ENCODE measurements around the gene FBN2. TPM values are rescaled to one million over a fixed set of nuclear protein-coding genes. Genes with fewer than 3 reads are reported as not detected.

The FBN2 gene
- total RNA-seq, 1 donor from 2014 or later = 0.58 TPM

DNA sequence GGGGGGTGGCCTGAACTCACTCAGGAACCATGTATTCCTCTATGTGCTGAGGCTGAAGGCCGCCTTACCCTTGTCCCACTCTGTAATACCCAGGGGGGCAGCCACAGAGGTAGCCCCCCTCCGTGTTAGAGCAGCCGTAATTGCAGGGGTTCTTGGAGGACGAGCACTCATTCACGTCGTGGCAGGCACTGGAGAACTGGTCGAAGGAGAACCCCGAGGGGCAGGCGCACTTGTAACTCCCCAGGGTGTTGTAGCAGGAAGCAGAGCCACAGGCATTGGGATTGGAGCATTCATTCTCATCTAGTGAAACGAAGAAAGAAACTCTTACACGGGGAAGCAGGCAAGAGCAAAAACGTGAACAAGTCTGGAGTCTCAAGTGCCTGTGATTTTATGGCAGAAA lies 274.7 kb downstream of the FBN2 start:
- H3K36me3 ChIP-seq = no peaks in the 10 kb centered on the region
- H3K9me3 ChIP-seq = no peaks in the 10 kb centered on the region
- H3K27me3 ChIP-seq = no peaks in the 10 kb centered on the region
- intact Hi-C loops (cut with DNase I) = no loop called here
- ATAC-seq (no peak), DNase-seq (no peak)
- H3K4me1 ChIP-seq = no peaks in the 10 kb centered on the region
- H3K27ac ChIP-seq = no peak overlapping the region
- TF ChIP-seq, protein P1, sequence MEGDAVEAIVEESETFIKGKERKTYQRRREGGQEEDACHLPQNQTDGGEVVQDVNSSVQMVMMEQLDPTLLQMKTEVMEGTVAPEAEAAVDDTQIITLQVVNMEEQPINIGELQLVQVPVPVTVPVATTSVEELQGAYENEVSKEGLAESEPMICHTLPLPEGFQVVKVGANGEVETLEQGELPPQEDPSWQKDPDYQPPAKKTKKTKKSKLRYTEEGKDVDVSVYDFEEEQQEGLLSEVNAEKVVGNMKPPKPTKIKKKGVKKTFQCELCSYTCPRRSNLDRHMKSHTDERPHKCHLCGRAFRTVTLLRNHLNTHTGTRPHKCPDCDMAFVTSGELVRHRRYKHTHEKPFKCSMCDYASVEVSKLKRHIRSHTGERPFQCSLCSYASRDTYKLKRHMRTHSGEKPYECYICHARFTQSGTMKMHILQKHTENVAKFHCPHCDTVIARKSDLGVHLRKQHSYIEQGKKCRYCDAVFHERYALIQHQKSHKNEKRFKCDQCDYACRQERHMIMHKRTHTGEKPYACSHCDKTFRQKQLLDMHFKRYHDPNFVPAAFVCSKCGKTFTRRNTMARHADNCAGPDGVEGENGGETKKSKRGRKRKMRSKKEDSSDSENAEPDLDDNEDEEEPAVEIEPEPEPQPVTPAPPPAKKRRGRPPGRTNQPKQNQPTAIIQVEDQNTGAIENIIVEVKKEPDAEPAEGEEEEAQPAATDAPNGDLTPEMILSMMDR (IDR thresholded peaks at IDR 0.05) = no peak
- H3K4me3 ChIP-seq = no peak overlapping the region

DNA sequence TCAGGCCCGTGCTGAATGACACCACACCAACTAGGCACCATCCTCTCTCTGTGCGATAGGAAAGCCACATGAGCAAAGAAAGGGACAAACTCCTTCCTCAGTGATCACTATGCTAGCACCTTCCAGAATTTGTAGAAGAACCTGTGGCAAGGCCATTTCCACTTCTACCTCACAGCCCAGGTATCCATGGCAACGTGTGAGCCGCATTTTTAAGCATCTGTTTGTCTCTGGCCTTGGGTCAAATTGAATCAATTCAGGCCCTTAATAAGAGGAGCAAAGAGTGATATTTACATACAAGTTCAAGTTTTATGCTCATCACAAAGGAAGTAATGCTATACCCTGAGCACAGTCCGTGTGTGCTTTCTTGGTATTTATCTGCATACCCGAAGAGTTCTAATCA lies 275.1 kb downstream of the FBN2 start:
- ATAC-seq (no peak), DNase-seq (no peak)
- no peaks in the 10 kb centered on the region for H3K9me3 ChIP-seq
- intact Hi-C loops (cut with DNase I) = no loop called here
- TF ChIP-seq, protein P1 (IDR thresholded peaks at IDR 0.05) = no peak
- H3K4me3 ChIP-seq = no peak overlapping the region
- H3K27ac ChIP-seq = no peak overlapping the region
- no peaks in the 10 kb centered on the region for H3K36me3 ChIP-seq
- no peaks in the 10 kb centered on the region for H3K27me3 ChIP-seq
- no peaks in the 10 kb centered on the region for H3K4me1 ChIP-seq

DNA sequence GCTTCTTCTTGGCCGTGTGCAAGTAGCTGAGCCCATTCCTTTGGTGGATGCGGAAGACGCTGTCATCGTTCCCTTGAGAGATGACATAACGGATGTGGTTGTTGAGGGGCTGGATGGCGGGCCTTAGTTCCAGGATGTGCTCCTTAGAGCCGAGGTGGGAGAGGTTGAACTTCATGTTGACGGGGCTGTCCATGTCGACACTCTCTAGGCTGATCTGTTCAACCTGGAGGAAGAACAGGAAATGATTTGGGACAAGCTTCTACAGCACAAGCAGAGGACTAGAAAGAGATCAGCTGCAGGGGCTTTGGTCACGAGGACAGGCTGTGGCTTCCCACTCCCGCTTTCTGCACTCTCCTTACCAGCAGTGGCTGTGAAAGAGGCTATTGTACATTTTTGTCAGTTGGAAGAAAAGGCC lies 278.4 kb downstream of the FBN2 start:
- no peaks in the 10 kb centered on the region for H3K27me3 ChIP-seq
- intact Hi-C loops (cut with DNase I) = no loop called here
- no peak overlapping the region for H3K4me3 ChIP-seq
- no peaks in the 10 kb centered on the region for H3K9me3 ChIP-seq
- TF ChIP-seq, protein P1 (IDR thresholded peaks at IDR 0.05) = no peak
- ATAC-seq (no peak), DNase-seq (no peak)
- no peaks in the 10 kb centered on the region for H3K4me1 ChIP-seq
- no peak overlapping the region for H3K27ac ChIP-seq
- no peaks in the 10 kb centered on the region for H3K36me3 ChIP-seq

DNA sequence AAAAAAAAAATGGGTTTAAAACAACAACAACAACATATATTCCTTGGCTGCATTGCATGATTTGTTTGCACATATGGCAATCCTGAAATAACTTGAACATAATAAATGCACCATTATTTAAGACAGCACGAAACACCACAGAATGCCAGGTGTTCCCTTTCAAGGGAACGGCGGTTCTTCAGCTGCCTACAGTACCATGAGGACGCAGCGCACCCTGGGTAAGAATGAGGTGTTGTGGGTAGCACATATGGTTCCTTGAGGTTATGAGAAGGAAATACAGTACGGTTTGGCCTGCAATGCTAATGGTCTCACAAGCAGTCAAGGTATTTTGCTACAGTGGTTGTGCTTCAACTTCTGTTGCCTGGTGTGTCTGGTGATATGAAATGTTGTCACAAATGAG lies 279.7 kb downstream of the FBN2 start:
- intact Hi-C loops (cut with DNase I) = no loop called here
- no peak for ATAC-seq
- Histone ChIP-seq H3K27ac (no peak overlapping the region), H3K4me1 (no peaks in the 10 kb centered on the region), H3K27me3 (no peaks in the 10 kb centered on the region), H3K4me3 (no peak overlapping the region), H3K9me3 (no peaks in the 10 kb centered on the region), H3K36me3 (no peaks in the 10 kb centered on the region)
- TF ChIP-seq, protein P1 (IDR thresholded peaks at IDR 0.05) = no peak
- DNase-seq = no peak

DNA sequence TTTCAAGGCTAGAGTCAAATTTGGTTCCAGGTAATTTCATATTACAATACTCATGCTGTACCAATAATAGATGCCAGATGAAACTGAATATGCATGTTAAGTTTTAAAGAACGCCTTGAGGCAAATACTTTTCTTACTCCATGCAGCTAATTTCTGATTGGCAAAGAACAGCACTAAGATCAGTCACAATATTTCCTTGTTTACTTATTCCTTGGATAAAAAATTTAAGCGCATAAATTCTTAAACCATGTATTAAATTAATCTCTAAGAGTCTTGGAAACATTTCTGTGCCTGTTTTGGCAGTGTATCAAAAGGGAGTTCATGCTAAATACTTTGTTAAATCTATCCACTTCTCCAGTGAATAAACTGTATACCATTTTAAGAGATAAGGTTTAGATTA lies 281.0 kb downstream of the FBN2 start:
- H3K27me3 ChIP-seq = no peaks in the 10 kb centered on the region
- no peak overlapping the region for H3K27ac ChIP-seq
- H3K4me3 ChIP-seq = no peak overlapping the region
- ATAC-seq (no peak), DNase-seq (no peak)
- H3K4me1 ChIP-seq = no peaks in the 10 kb centered on the region
- TF ChIP-seq, protein P1 (IDR thresholded peaks at IDR 0.05) = no peak
- intact Hi-C loops (cut with DNase I) = no loop called here
- no peaks in the 10 kb centered on the region for H3K9me3 ChIP-seq
- H3K36me3 ChIP-seq = no peaks in the 10 kb centered on the region

DNA sequence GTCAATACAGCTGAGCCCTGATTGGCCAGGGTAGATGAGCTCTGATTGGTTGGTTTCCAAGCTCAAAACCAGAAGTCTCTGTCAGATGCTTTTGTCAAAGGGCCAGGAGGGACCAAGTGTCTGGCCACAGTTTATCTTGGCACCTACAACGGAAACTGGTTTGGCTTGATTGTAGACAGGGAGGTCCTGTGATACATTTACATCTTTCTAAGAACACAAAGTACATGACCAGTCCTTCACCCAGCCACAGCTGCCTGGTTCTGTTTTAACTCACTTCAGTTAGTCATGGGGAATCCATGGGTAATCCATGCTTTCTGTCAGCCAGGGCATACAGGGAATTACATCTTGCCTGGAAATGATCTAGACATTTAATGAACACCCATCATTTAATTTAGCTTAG lies 283.3 kb downstream of the FBN2 start:
- DNase-seq (no peak), ATAC-seq (no peak)
- Histone ChIP-seq H3K9me3 (no peaks in the 10 kb centered on the region), H3K36me3 (no peaks in the 10 kb centered on the region), H3K27ac (no peak overlapping the region), H3K4me1 (no peaks in the 10 kb centered on the region), H3K4me3 (no peak overlapping the region), H3K27me3 (no peaks in the 10 kb centered on the region)
- TF ChIP-seq, protein P1 (IDR thresholded peaks at IDR 0.05) = no peak
- intact Hi-C loops (cut with DNase I) = no loop called here

Measured in upper lobe of right lung (tissue), 1 donor.